Muscle layer of colon (tissue), 2 donors: Measurements from ENCODE around the gene DRG2.

Experiments used
- H3K27ac ChIP-seq: one replicate; pipeline ENCODE4 v1.7.0; 2013; ENCODE audit warnings: low read depth, mild to moderate bottlenecking, low read length, moderate library complexity
- H3K27me3 ChIP-seq, 2 donors: one replicate each; pipeline ENCODE4 v1.7.0; 2013; ENCODE audit warnings: low read length in 2 of 2, mild to moderate bottlenecking in 2 of 2; ENCODE audit not compliant: insufficient read depth in 2 of 2, control insufficient read depth in 1 of 2
- H3K36me3 ChIP-seq: one replicate; pipeline ENCODE4 v1.7.0; 2013; ENCODE audit warnings: mild to moderate bottlenecking, low read length; ENCODE audit not compliant: insufficient read depth
- H3K4me1 ChIP-seq: one replicate; pipeline ENCODE4 v1.7.0; 2013; ENCODE audit warnings: mild to moderate bottlenecking, low read length; ENCODE audit not compliant: insufficient read depth
- H3K4me3 ChIP-seq, 2 donors: one replicate each; pipeline ENCODE4 v1.7.0; 2013; ENCODE audit warnings: low read length in 2 of 2, low read depth in 1 of 2, mild to moderate bottlenecking in 1 of 2, moderate library complexity in 1 of 2
- H3K9ac ChIP-seq: one replicate; pipeline ENCODE4 v1.7.0; 2013; ENCODE audit warnings: low read length
- H3K9me3 ChIP-seq: one replicate; pipeline ENCODE4 v1.7.0; 2013; ENCODE audit warnings: mild to moderate bottlenecking, low read length
- donor health status: abdominal sarcoma.
- donor health status: Adenocarcinoma of cecum.

The DRG2 gene

DNA sequence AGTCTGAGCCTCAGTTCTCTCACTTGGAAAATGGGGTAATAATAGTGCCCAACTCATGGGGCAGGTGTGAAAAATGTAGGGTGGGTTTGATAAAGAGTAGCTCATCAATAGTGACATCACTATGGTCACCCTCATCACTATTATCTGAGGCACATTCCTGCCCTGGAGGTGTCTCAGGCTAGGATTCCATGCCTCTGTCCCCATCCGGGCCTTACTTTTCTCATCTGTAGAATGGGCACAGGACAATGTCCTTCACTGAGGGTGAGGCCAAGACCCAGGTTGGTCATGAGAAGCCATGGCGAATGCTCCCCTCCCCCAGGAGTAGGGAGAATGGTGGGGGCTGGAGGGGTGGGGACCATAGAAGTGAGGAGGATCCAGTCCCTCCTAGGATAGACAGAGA is 51.3 kb downstream of the DRG2 start:
- no peaks in the 10 kb centered on the region for H3K36me3 ChIP-seq
- H3K27ac ChIP-seq, result no peak overlapping the region
- H3K4me3 ChIP-seq, result no peak overlapping the region
- H3K9me3 ChIP-seq, result no peaks in the 10 kb centered on the region
- no peak overlapping the region for H3K9ac ChIP-seq
- H3K4me1 ChIP-seq, result no peaks in the 10 kb centered on the region
- peaks cover 0 to 17% of the 10 kb centered on the region in 2 donors for H3K27me3 ChIP-seq

DNA sequence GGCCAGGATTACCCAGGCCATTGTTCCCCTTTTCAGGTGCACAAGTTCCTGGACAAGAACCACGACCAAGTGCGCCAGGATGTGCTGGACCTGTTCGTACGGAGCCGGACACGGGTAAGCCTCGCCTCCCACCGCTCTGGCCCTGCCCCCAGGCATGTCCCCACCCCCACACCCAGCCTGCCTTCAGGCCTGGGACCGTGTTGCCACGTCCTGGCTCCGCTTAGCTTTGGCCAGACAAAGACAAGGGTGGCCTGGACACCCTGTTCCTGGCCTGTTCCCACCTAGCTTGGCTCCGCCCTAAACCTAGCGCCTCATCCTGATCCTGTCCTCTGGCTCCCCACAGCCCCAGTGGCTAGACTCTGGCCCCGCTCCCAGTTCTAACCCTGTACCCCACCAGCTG is 51.8 kb downstream of the DRG2 start:
- Histone ChIP-seq H3K9me3 (no peaks in the 10 kb centered on the region), H3K9ac (no peak overlapping the region), H3K36me3 (no peaks in the 10 kb centered on the region), H3K4me1 (no peaks in the 10 kb centered on the region), H3K27ac (no peak overlapping the region), H3K27me3 (peaks cover 0 to 17% of the 10 kb centered on the region in 2 donors), H3K4me3 (no peak overlapping the region)

DNA sequence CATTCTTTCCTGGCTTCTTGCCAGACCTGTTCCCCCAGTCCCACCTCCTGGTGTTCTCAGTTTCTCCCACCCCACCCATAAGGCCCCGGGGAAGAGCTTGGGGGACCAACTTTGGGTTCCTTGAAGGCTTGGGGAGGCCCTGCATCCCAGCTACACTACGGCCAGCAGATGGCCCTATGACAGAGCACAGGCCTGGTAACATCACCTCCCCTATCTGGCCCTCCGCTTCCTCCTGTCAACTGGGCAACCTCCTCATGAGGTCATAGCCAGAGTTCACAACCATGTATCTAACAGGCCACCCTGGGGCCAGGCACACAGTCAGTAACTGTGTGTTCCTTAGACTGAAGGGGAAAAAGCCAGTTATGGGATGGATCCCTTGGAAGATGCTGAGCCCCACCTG is 52.2 kb downstream of the DRG2 start:
- peaks cover 0 to 17% of the 10 kb centered on the region in 2 donors for H3K27me3 ChIP-seq
- H3K27ac ChIP-seq, result no peak overlapping the region
- no peaks in the 10 kb centered on the region for H3K4me1 ChIP-seq
- no peak overlapping the region for H3K9ac ChIP-seq
- no peaks in the 10 kb centered on the region for H3K36me3 ChIP-seq
- H3K9me3 ChIP-seq, result no peaks in the 10 kb centered on the region
- H3K4me3 ChIP-seq, result no peak overlapping the region

- no peak overlapping the region for H3K4me3 ChIP-seq
- H3K27me3 ChIP-seq, result peaks cover 0 to 17% of the 10 kb centered on the region in 2 donors
- H3K36me3 ChIP-seq, result no peaks in the 10 kb centered on the region
- no peak overlapping the region for H3K9ac ChIP-seq
- no peaks in the 10 kb centered on the region for H3K4me1 ChIP-seq
- no peak overlapping the region for H3K27ac ChIP-seq
- H3K9me3 ChIP-seq, result no peaks in the 10 kb centered on the region
These were observed 52.9 kb downstream of the DRG2 start for GRCh38 chr17:18140648-18141047.

- Histone ChIP-seq H3K4me1 (no peaks in the 10 kb centered on the region), H3K36me3 (no peaks in the 10 kb centered on the region), H3K27ac (no peak overlapping the region), H3K4me3 (no peak overlapping the region), H3K27me3 (peaks cover 0 to 17% of the 10 kb centered on the region in 2 donors), H3K9me3 (no peaks in the 10 kb centered on the region), H3K9ac (no peak overlapping the region)
These were observed 53.6 kb downstream of the DRG2 start for GRCh38 chr17:18141210-18141803.

DNA sequence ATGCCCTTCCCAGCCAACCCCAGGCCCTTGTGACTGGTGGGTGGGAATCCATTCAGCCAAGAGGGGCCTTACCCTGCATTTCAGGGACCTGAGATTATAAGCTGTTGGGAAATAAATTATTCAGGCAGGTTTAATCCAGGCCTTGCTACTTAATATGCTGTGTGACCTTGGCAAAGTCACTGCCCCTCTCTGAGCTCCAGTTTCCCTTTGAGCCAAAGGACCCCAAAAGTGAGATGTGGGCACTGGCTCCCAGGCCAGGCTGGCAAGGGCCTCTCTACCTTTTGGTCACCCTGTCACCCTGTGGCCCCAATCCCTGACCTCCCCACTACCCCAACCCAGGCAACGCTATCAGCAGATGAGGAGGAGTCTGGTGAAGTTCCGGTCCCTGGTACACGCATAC is 54.7 kb downstream of the DRG2 start:
- no peaks in the 10 kb centered on the region for H3K4me1 ChIP-seq

DNA sequence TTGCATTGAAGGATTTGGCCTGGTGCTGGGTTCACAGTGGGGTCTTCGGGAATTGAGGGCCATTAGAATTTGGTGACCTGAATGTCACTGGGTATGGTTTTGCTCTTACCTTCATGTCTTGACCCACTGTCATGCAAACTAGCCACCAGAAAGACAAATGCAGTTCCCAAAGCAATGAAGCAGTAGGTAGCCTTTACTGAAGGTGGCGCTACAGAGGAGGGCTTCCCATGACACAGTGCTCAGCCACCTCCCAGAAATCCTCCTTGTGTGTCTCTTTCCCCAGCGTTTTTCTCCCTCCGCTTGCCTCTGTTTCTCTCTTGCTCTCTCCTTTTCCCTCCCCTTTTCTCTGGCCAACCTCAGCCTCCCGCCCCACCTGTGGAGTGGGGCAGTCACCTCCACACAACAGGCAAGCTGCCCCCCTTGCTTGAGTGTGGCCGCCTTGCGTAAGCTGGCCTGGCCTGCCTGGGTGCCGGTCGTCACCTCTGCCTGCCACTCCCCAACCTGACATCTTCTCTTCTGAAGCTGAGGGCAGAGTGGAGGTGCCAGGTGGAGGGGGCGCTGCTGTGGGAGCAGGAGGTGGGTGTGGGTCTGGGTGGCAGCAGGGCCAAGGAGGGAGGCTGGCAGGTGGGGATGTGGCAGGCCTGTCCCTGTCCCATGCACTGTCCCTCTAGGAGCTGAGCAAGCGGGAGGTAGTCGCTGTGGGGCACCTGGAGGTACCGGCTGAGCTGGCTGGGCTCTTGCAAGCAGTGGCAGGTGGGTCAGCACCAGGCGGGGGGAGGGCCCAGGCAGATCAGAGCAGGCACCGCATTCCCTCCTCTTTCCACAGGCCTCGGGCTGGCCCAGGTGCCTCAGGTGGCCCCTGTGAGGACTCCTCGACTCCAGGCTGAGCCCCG is 55.5 kb downstream of the DRG2 start:
- no peaks in the 10 kb centered on the region for H3K36me3 ChIP-seq
- no peak overlapping the region for H3K27ac ChIP-seq
- no peak overlapping the region for H3K4me3 ChIP-seq
- H3K27me3 ChIP-seq, result peaks cover 0 to 17% of the 10 kb centered on the region in 2 donors
- no peak overlapping the region for H3K9ac ChIP-seq
- H3K4me1 ChIP-seq, result no peaks in the 10 kb centered on the region
- no peaks in the 10 kb centered on the region for H3K9me3 ChIP-seq

More for the DNA sequence above, 54.7 kb downstream of the DRG2 start:
- no peak overlapping the region for H3K9ac ChIP-seq
- H3K9me3 ChIP-seq, result no peaks in the 10 kb centered on the region
- no peaks in the 10 kb centered on the region for H3K36me3 ChIP-seq
- H3K4me3 ChIP-seq, result no peak overlapping the region
- H3K27me3 ChIP-seq, result peaks cover 0 to 17% of the 10 kb centered on the region in 2 donors
- no peak overlapping the region for H3K27ac ChIP-seq

GRCh38 chr17:18144261-18144660 is 56.5 kb downstream of the DRG2 start:
- H3K9ac ChIP-seq, result no peak overlapping the region

GRCh38 chr17:18144855-18145254 is 57.1 kb downstream of the DRG2 start:
- no peak overlapping the region for H3K27ac ChIP-seq
- no peaks in the 10 kb centered on the region for H3K4me1 ChIP-seq
- H3K9me3 ChIP-seq, result no peaks in the 10 kb centered on the region
- peaks cover 0 to 17% of the 10 kb centered on the region in 2 donors for H3K27me3 ChIP-seq
- H3K9ac ChIP-seq, result no peak overlapping the region
- H3K4me3 ChIP-seq, result no peak overlapping the region
- no peaks in the 10 kb centered on the region for H3K36me3 ChIP-seq

More at GRCh38 chr17:18144261-18144660, 56.5 kb downstream of the DRG2 start:
- H3K9me3 ChIP-seq, result no peaks in the 10 kb centered on the region
- no peak overlapping the region for H3K27ac ChIP-seq
- H3K4me1 ChIP-seq, result no peaks in the 10 kb centered on the region
- peaks cover 0 to 17% of the 10 kb centered on the region in 2 donors for H3K27me3 ChIP-seq
- H3K36me3 ChIP-seq, result no peaks in the 10 kb centered on the region
- no peak overlapping the region for H3K4me3 ChIP-seq

GRCh38 chr17:18145811-18146210 is 58.1 kb downstream of the DRG2 start:
- H3K4me3 ChIP-seq, result no peak overlapping the region
- no peak overlapping the region for H3K27ac ChIP-seq
- no peaks in the 10 kb centered on the region for H3K4me1 ChIP-seq
- no peaks in the 10 kb centered on the region for H3K9me3 ChIP-seq
- H3K36me3 ChIP-seq, result no peaks in the 10 kb centered on the region
- H3K27me3 ChIP-seq, result peaks cover 0 to 17% of the 10 kb centered on the region in 2 donors
- no peak overlapping the region for H3K9ac ChIP-seq

DNA sequence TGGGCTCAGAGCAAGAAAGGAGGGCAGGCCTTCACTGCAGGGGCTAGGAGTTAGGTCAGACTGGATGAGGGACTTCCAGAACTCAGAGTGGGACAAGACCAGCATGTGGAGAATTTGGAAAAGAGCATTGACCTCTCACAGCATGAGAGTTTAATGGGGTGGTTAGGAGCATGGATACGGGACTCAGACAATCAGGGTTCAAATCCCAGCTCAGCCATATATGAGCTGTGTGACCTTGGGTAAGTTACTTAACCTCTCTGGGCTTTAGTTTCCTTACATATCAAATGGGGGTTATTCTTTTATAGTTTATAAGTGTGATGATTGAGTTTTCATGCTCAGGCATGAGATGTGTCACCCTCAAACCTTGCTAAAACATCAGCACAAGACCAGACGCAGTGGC is 58.5 kb downstream of the DRG2 start:
- H3K9ac ChIP-seq, result no peak overlapping the region
- no peaks in the 10 kb centered on the region for H3K36me3 ChIP-seq
- H3K9me3 ChIP-seq, result no peaks in the 10 kb centered on the region
- peaks cover 0 to 17% of the 10 kb centered on the region in 2 donors for H3K27me3 ChIP-seq
- no peak overlapping the region for H3K27ac ChIP-seq
- no peak overlapping the region for H3K4me3 ChIP-seq
- no peaks in the 10 kb centered on the region for H3K4me1 ChIP-seq
